Cerebellar cortex (tissue), 1 donor: ENCODE data around the gene CCDC28B.
"Not testable (repeated sequence)": the region's sequence is repeated elsewhere in the genome, so short reads cannot be mapped to it uniquely, and the experiment has no call there.

Experiments
- DNase-seq: peaks from one replicate; pipeline ENCODE4 v3.0.0-alpha.2; 2015; ENCODE audit warnings: low spot score

The CCDC28B gene

GRCh38 chr1:32200226-32201010 is at the start of gene CCDC28B:
CCDC28B (plus strand) TSS chr1:32200595; CDS start chr1:32201936, 1,341 bp downstream.
- DNase-seq = peak; percentile 88

GRCh38 chr1:32150847-32151246 is 49.5 kb upstream of the CCDC28B start:
- DNase-seq = no peak

- peak; percentile 30 for DNase-seq
Observed at GRCh38 chr1:32151319-32151787, 49.0 kb upstream of the CCDC28B start.

GRCh38 chr1:32159189-32159588 is 41.2 kb upstream of the CCDC28B start:
- DNase-seq = no peak

GRCh38 chr1:32163405-32163804 is 37.0 kb upstream of the CCDC28B start:
- DNase-seq = no peak

- DNase-seq = not testable (repeated sequence)
Observed at GRCh38 chr1:32165633-32166032, 34.8 kb upstream of the CCDC28B start.

GRCh38 chr1:32170991-32171390 is 29.4 kb upstream of the CCDC28B start:
- no peak for DNase-seq

GRCh38 chr1:32172621-32173245 is 27.7 kb upstream of the CCDC28B start:
- DNase-seq = no peak

GRCh38 chr1:32178380-32179192 is 21.8 kb upstream of the CCDC28B start:
- no peak for DNase-seq

GRCh38 chr1:32179193-32179442 is 21.3 kb upstream of the CCDC28B start:
- DNase-seq = no peak

- peak; percentile 91 for DNase-seq
Observed at GRCh38 chr1:32179443-32180185, 20.8 kb upstream of the CCDC28B start, which contains the start of gene TXLNA. TXLNA (plus strand) TSS chr1:32179675; CDS start chr1:32180346, 671 bp downstream.

GRCh38 chr1:32180186-32181060 is 20.0 kb upstream of the CCDC28B start:
- peak; percentile 30 for DNase-seq

- no peak for DNase-seq
Observed at GRCh38 chr1:32181065-32181464, 19.3 kb upstream of the CCDC28B start.

GRCh38 chr1:32181563-32181962 is 18.8 kb upstream of the CCDC28B start:
- DNase-seq = no peak

- no peak for DNase-seq
Observed at GRCh38 chr1:32182060-32182459, 18.3 kb upstream of the CCDC28B start.

GRCh38 chr1:32184650-32185049 is 15.7 kb upstream of the CCDC28B start:
- no peak for DNase-seq

- DNase-seq = no peak
Observed at GRCh38 chr1:32186077-32186476, 14.3 kb upstream of the CCDC28B start.

- no peak for DNase-seq
Observed at GRCh38 chr1:32186491-32186890, 13.9 kb upstream of the CCDC28B start.

- DNase-seq = no peak
Observed at GRCh38 chr1:32187850-32188249, 12.5 kb upstream of the CCDC28B start.

- DNase-seq = no peak
Observed at GRCh38 chr1:32192220-32192948, 8.0 kb upstream of the CCDC28B start.
